Stomach (tissue), 9 donors: ENCODE measurements around the gene GJB2. TPM values are rescaled to one million over a fixed set of nuclear protein-coding genes. Genes with fewer than 3 reads are reported as not detected.

ENCODE experiments used
- DNase-seq, 2 donors: peaks; one replicate each; pipeline versions ENCODE4 v3.0.0 to v3.0.0-alpha.2; 2013 to 2019
- H3K27ac ChIP-seq, 5 donors: fragments of 200-600 bp in 4 of 5; sonication (generic) in 4 of 5; one replicate each; pipeline ENCODE4 v1.5.1; 2013 to 2019; ENCODE audit warnings: mild to moderate bottlenecking in 1 of 5, moderate library complexity in 1 of 5
- H3K27me3 ChIP-seq, 3 donors: fragments of 200-600 bp; sonication (generic); one replicate each; pipeline ENCODE4 v1.5.1; 2017 to 2019; ENCODE audit warnings: mixed run types in 1 of 3
- H3K36me3 ChIP-seq, 4 donors: fragments of 200-600 bp; sonication (generic); 1 replicate in 3 of 4; 2 replicates in 1 of 4; pipeline ENCODE4 v1.5.1; 2016 to 2019
- H3K4me1 ChIP-seq, 4 donors: fragments of 200-600 bp; sonication (generic); one replicate each; pipeline ENCODE4 v1.5.1; 2016 to 2019
- H3K4me3 ChIP-seq, 4 donors: fragments of 200-600 bp; sonication (generic) in 3 of 4; one replicate each; pipeline ENCODE4 v1.5.1; 2016 to 2019; ENCODE audit warnings: mild to moderate bottlenecking in 1 of 4
- H3K9me3 ChIP-seq, 4 donors: fragments of 200-600 bp; sonication (generic); one replicate each; pipeline ENCODE4 v1.5.1; 2016 to 2019
- EP300 ChIP-seq: sonication (generic); formaldehyde crosslinking; IDR thresholded peaks from one replicate; pipeline ENCODE4 v1.6.1; 2017; ENCODE audit warnings: antibody characterized with exemption
- POLR2A ChIP-seq, 4 donors: fragments of 450-650 bp; IDR thresholded peaks; one replicate each; pipeline ENCODE4 v1.6.1; 2016; ENCODE audit warnings: antibody characterized with exemption in 4 of 4, control low read depth in 2 of 4, mild to moderate bottlenecking in 1 of 4, moderate library complexity in 1 of 4
- POLR2AphosphoS5 ChIP-seq, 3 donors: sonication (generic); formaldehyde crosslinking; IDR thresholded peaks; one replicate each; pipeline ENCODE4 v1.6.1; 2016; ENCODE audit warnings: antibody characterized with exemption in 3 of 3
- WGBS, 5 donors: extraction: QIAGEN DNeasy Blood & Tissue Kit in 3 of 5; methylation state at CpG; one replicate each; pipeline versions ENCODE4 v1.1.5 to v1.1.7; 2013 to 2018; 5-methylcytosine and 5-hydroxymethylcytosine counted together
- intact Hi-C: fragments of 100-400 bp; cut with DNase I; formaldehyde crosslinking; loops from one replicate; pipeline ENCODE4 v1.15.1; 2023; ENCODE audit warnings: low total_unique reads
- polyA plus RNA-seq, 3 donors: library from polyadenylated mRNA; stranded (reverse); fragments of 200-250 nt; gene quantifications; one replicate each; pipeline ENCODE4 v1.2.3, GENCODE V29; 2013
- total RNA-seq, 5 donors: library from RNA; depleted of rRNA; stranded (reverse); fragments of >200 nt; gene quantifications; one replicate each; pipeline versions ENCODE4 v1.1.0 to v1.2.3, GENCODE V29; 2014 to 2016
- TF ChIP-seq, protein P1 (sequence below), 7 experiments: fragments of 450-650 bp in 4 of 7; fragments of 200-600 bp in 3 of 7; sonication (generic) in 3 of 7; IDR thresholded peaks; one replicate each; pipeline ENCODE4 v1.5.1; 2016 to 2019; ENCODE audit warnings: antibody characterized with exemption in 7 of 7, control low read depth in 2 of 7, mild to moderate bottlenecking in 1 of 7
- donor health status: healthy with polysubstance abuse.
- donor health status: Bipolar disorder and iron deficiency.
- donor health status: healthy.

GJB2 gene
- total and polyA plus RNA-seq, 8 donors, result 0.58 to 102 (median 2.3) TPM; not detected in 1

- TF ChIP-seq EP300, result no peak
- TF ChIP-seq, protein P1, sequence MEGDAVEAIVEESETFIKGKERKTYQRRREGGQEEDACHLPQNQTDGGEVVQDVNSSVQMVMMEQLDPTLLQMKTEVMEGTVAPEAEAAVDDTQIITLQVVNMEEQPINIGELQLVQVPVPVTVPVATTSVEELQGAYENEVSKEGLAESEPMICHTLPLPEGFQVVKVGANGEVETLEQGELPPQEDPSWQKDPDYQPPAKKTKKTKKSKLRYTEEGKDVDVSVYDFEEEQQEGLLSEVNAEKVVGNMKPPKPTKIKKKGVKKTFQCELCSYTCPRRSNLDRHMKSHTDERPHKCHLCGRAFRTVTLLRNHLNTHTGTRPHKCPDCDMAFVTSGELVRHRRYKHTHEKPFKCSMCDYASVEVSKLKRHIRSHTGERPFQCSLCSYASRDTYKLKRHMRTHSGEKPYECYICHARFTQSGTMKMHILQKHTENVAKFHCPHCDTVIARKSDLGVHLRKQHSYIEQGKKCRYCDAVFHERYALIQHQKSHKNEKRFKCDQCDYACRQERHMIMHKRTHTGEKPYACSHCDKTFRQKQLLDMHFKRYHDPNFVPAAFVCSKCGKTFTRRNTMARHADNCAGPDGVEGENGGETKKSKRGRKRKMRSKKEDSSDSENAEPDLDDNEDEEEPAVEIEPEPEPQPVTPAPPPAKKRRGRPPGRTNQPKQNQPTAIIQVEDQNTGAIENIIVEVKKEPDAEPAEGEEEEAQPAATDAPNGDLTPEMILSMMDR (IDR thresholded peaks at IDR 0.05), result no peak
- TF ChIP-seq POLR2AphosphoS5 (IDR thresholded peaks at IDR 0.05), result no peak
- no peak for TF ChIP-seq POLR2A (IDR thresholded peaks at IDR 0.05)
- WGBS, 5 donors, result 58 to 70% (median 63%) methylated on average over 4 to 6 of the region's 6 CpGs
- no peak for DNase-seq
- intact Hi-C loops, result no loop called here
- H3K36me3 ChIP-seq, result no peaks in the 10 kb centered on the region
- H3K4me1 ChIP-seq, result peaks cover 10 to 17% (median 15%) of the 10 kb centered on the region in 4 donors
- H3K9me3 ChIP-seq, result no peaks in the 10 kb centered on the region
- no peak overlapping the region for H3K4me3 ChIP-seq
- peaks cover 9 to 61% (median 23%) of the 10 kb centered on the region in 3 donors for H3K27me3 ChIP-seq
- no peak overlapping the region for H3K27ac ChIP-seq
These were observed 35.0 kb upstream of the GJB2 start for GRCh38 chr13:20227730-20228129.

DNA sequence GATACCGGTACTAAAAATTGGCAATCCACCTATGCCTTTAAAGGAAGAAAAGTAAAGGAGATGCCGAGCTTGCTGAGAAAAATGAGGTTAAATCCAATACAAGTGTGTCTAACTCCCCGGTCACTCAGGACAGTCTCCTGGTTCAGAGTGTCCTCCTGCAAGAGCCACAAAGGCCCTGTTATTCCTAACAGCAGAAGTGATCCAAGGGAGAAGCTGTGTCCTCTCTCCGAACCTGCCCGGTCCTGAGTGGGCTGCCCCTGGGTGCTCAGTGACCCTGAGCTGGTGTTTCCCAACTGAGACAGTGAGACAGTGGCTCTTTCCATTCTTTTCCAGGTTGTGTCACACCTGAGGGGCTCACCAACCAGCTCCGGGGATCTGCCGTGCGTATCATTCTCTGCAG lies 34.5 kb upstream of the GJB2 start:
- H3K27me3 ChIP-seq, result peaks cover 6 to 56% (median 19%) of the 10 kb centered on the region in 3 donors
- WGBS, 5 donors, result 83 to 96% (median 89%) methylated on average over 7 to 8 of the region's 8 CpGs
- TF ChIP-seq POLR2A (IDR thresholded peaks at IDR 0.05) (no peak), POLR2AphosphoS5 (IDR thresholded peaks at IDR 0.05) (no peak), EP300 (no peak)
- TF ChIP-seq, protein P1 (IDR thresholded peaks at IDR 0.05), result no peak
- H3K4me3 ChIP-seq, result no peak overlapping the region
- no peaks in the 10 kb centered on the region for H3K36me3 ChIP-seq
- H3K9me3 ChIP-seq, result no peaks in the 10 kb centered on the region
- no peak overlapping the region for H3K27ac ChIP-seq
- intact Hi-C loops, result no loop called here
- peaks cover 8 to 13% (median 12%) of the 10 kb centered on the region in 4 donors for H3K4me1 ChIP-seq
- DNase-seq, result no peak

GRCh38 chr13:20222553-20222952 lies 29.8 kb upstream of the GJB2 start:
- DNase-seq, result no peak
- Histone ChIP-seq H3K9me3 (no peaks in the 10 kb centered on the region), H3K36me3 (no peaks in the 10 kb centered on the region), H3K4me3 (no peak overlapping the region), H3K27ac (no peak overlapping the region), H3K4me1 (no peaks in the 10 kb centered on the region), H3K27me3 (peaks cover 0 to 32% (median 0%) of the 10 kb centered on the region in 3 donors)
- WGBS, 5 donors, result 64 to 73% (median 67%) methylated on average over 5 of the region's 5 CpGs
- no peak for TF ChIP-seq EP300
- TF ChIP-seq POLR2AphosphoS5 (IDR thresholded peaks at IDR 0.05), result no peak
- TF ChIP-seq, protein P1 (IDR thresholded peaks at IDR 0.05), result no peak
- TF ChIP-seq POLR2A (IDR thresholded peaks at IDR 0.05), result no peak
- intact Hi-C loops, result no loop called here

DNA sequence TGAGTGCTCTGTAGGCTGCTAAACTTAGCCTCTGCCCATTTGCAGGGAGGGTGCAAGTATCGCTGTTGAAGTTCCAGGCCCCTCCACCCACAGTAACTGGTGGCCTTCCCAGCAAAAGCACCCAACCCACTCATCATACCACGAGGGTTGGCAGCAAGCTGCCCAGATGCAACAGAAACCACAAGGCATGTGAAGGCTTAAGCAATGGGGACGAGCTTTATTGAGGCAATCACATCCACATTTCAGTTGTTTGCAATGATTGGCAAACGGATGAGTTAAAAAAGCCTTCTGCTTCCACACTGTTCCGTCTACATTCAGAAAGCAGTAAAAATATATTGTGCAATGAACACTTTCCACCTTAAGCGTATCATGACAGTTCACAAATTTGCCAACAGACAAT lies 29.0 kb upstream of the GJB2 start:
- TF ChIP-seq POLR2AphosphoS5 (IDR thresholded peaks at IDR 0.05), result no peak
- TF ChIP-seq POLR2A (IDR thresholded peaks at IDR 0.05), result no peak
- intact Hi-C loops, result no loop called here
- Histone ChIP-seq H3K27me3 (peaks cover 0 to 30% (median 0%) of the 10 kb centered on the region in 3 donors), H3K4me3 (no peak overlapping the region), H3K36me3 (no peaks in the 10 kb centered on the region), H3K4me1 (no peaks in the 10 kb centered on the region), H3K9me3 (no peaks in the 10 kb centered on the region), H3K27ac (no peak overlapping the region)
- 65 to 86% (median 76%) methylated on average over 5 to 6 of the region's 6 CpGs for WGBS, 5 donors
- no peak for DNase-seq

- no peak for TF ChIP-seq POLR2A (IDR thresholded peaks at IDR 0.05)
- TF ChIP-seq, protein P1 (IDR thresholded peaks at IDR 0.05), result no peak
- TF ChIP-seq POLR2AphosphoS5 (IDR thresholded peaks at IDR 0.05), result no peak
- no peak for TF ChIP-seq EP300
- intact Hi-C loops, result no loop called here
- no peak overlapping the region for H3K4me3 ChIP-seq
- no peaks in the 10 kb centered on the region for H3K9me3 ChIP-seq
- no peak for DNase-seq
- no peak overlapping the region for H3K27ac ChIP-seq
- no peaks in the 10 kb centered on the region for H3K4me1 ChIP-seq
- peaks cover 0 to 18% (median 0%) of the 10 kb centered on the region in 3 donors for H3K27me3 ChIP-seq
- H3K36me3 ChIP-seq, result no peaks in the 10 kb centered on the region
These were observed 26.8 kb upstream of the GJB2 start for GRCh38 chr13:20219577-20219976.
